Prostate gland (tissue), 2 donors: ENCODE measurements around the gene TADA1. TPM values are rescaled to one million over a fixed set of nuclear protein-coding genes. Genes with fewer than 3 reads are reported as not detected.

ENCODE experiments used
- DNase-seq: peaks from one replicate; pipeline ENCODE4 v3.0.0-alpha.2; 2019; ENCODE audit warnings: low spot score
- H3K27ac ChIP-seq, 2 donors: fragments of 200-600 bp; sonication (generic); 2 replicates each; pipeline ENCODE4 v1.5.1; 2017 to 2019
- H3K27me3 ChIP-seq: fragments of 200-600 bp; sonication (generic); replicated peaks from 2 replicates; pipeline ENCODE4 v1.5.1; 2019; ENCODE audit not compliant: insufficient read depth
- H3K36me3 ChIP-seq, 2 donors: fragments of 200-600 bp; sonication (generic); 1 replicate in 1 of 2; 2 replicates in 1 of 2; pipeline versions ENCODE4 v1.5.1 to v1.8.1; 2017 to 2019
- H3K4me1 ChIP-seq: fragments of 200-600 bp; sonication (generic); replicated peaks from 2 replicates; pipeline ENCODE4 v1.5.1; 2019
- H3K4me3 ChIP-seq, 2 donors: fragments of 200-600 bp; sonication (generic); 2 replicates each; pipeline ENCODE4 v1.5.1; 2017 to 2019
- H3K9me3 ChIP-seq: fragments of 200-600 bp; sonication (generic); 2 replicates; pipeline ENCODE4 v1.5.1; 2017
- POLR2A ChIP-seq: fragments of 450-650 bp; IDR thresholded peaks from one replicate; pipeline ENCODE4 v1.6.1; 2016; ENCODE audit warnings: antibody characterized with exemption, mild to moderate bottlenecking
- POLR2AphosphoS5 ChIP-seq: sonication (generic); formaldehyde crosslinking; IDR thresholded peaks from one replicate; pipeline ENCODE4 v1.6.1; 2017; ENCODE audit warnings: antibody characterized with exemption
- WGBS: methylation state at CpG from one replicate; pipeline ENCODE4 v1.1.5; 2018; 5-methylcytosine and 5-hydroxymethylcytosine counted together
- intact Hi-C: fragments of 100-400 bp; cut with DNase I; formaldehyde crosslinking; loops from one replicate; pipeline ENCODE4 v1.14.2; 2022
- total RNA-seq, 2 donors: library from RNA; depleted of rRNA; stranded (reverse); fragments of >200 nt; gene quantifications; one replicate each; pipeline ENCODE4 v1.1.0, GENCODE V29; 2016
- TF ChIP-seq, protein P1 (sequence below), 4 experiments: fragments of 200-600 bp in 2 of 4; fragments of 450-650 bp in 2 of 4; sonication (generic) in 2 of 4; IDR thresholded peaks; 1 replicate in 3 of 4; 2 replicates in 1 of 4; pipeline ENCODE4 v1.5.1; 2016 to 2019; ENCODE audit warnings: antibody characterized with exemption in 4 of 4, mild to moderate bottlenecking in 2 of 4, moderate library complexity in 2 of 4

Gene TADA1
- total RNA-seq, 2 donors from 2014 or later: 14.2 to 19.5 TPM

DNA sequence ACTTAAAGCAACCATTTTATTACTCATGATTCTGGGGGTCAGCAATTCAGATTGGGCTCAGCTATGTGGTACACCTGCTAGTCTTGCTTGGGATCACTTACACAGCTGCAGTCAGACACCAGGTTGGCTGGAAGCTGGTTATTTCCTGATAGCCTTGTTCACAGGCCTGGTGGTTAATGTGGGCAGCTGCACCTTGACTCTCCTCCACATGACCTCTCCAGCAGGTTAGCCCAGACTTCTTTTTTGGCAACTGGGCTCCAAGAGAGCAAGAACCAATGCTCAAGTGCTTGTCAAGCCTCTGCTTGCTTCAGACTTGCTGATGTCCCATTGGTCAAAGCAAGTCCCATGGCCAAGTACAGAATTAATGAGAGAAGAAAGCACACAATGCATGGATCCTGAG is 48.6 kb downstream of the TADA1 start:
- no peak overlapping the region for H3K4me3 ChIP-seq
- H3K9me3 ChIP-seq: no peaks in the 10 kb centered on the region
- DNase-seq: no peak
- H3K4me1 ChIP-seq: no peaks in the 10 kb centered on the region
- H3K27me3 ChIP-seq: no peaks in the 10 kb centered on the region
- H3K27ac ChIP-seq: no peak overlapping the region
- H3K36me3 ChIP-seq: no peaks in the 10 kb centered on the region
- TF ChIP-seq, protein P1, sequence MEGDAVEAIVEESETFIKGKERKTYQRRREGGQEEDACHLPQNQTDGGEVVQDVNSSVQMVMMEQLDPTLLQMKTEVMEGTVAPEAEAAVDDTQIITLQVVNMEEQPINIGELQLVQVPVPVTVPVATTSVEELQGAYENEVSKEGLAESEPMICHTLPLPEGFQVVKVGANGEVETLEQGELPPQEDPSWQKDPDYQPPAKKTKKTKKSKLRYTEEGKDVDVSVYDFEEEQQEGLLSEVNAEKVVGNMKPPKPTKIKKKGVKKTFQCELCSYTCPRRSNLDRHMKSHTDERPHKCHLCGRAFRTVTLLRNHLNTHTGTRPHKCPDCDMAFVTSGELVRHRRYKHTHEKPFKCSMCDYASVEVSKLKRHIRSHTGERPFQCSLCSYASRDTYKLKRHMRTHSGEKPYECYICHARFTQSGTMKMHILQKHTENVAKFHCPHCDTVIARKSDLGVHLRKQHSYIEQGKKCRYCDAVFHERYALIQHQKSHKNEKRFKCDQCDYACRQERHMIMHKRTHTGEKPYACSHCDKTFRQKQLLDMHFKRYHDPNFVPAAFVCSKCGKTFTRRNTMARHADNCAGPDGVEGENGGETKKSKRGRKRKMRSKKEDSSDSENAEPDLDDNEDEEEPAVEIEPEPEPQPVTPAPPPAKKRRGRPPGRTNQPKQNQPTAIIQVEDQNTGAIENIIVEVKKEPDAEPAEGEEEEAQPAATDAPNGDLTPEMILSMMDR (IDR thresholded peaks at IDR 0.05): no peak
- no peak for TF ChIP-seq POLR2A
- no peak for TF ChIP-seq POLR2AphosphoS5
- intact Hi-C loops: no loop called here

DNA sequence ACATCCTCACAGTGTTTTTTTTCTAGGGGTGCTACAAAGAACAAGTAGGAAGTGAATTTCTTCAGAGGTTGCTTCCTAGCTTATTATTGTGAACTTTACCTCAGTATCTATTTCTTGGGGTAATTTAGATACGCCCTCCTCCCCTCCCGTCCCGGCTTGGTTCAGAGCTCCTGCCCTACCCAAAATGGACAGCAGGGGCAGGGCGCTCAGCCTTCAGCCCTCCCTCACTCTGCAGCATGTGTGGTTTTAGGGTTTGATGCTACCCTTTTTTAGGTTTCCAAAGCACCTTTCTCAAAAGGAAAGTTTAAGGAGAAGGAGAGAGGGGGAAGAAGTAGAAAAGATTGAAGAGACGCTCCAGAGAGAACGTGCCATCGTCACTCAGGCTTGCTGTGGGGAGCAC is 53.7 kb downstream of the TADA1 start:
- no peaks in the 10 kb centered on the region for H3K4me1 ChIP-seq
- no peak overlapping the region for H3K4me3 ChIP-seq
- TF ChIP-seq POLR2AphosphoS5 (no peak), POLR2A (no peak)
- TF ChIP-seq, protein P1 (IDR thresholded peaks at IDR 0.05): no peak
- intact Hi-C loops: no loop called here
- 64% methylated on average over 7 of the region's 7 CpGs for WGBS
- no peaks in the 10 kb centered on the region for H3K36me3 ChIP-seq
- no peak for DNase-seq
- H3K9me3 ChIP-seq: no peaks in the 10 kb centered on the region
- no peaks in the 10 kb centered on the region for H3K27me3 ChIP-seq
- H3K27ac ChIP-seq: no peak overlapping the region

DNA sequence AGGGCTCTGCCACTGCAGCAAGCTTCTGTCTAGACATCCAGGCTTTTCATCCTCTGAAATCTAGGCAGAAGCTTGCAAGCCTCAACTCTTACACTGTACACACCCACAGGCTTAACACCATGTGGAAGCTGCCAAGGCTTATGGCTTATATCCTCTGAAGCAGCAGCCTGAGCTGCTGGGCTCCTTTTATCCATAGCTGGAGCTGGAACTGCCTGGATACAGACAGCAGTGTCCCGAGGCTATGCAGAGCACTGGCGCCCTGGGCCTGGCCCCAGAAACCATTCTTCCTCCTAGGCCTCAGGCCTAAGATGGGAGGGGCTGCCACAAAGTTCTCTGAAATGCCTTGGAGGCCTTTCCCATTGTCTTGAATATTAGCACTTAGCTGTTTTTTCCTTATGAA is 56.1 kb downstream of the TADA1 start:
- WGBS: 50% methylated on average over 2 of the region's 2 CpGs
- intact Hi-C loops: no loop called here
- Histone ChIP-seq H3K4me1 (no peaks in the 10 kb centered on the region), H3K27me3 (no peaks in the 10 kb centered on the region), H3K9me3 (no peaks in the 10 kb centered on the region), H3K4me3 (no peak overlapping the region), H3K36me3 (no peaks in the 10 kb centered on the region), H3K27ac (no peak overlapping the region)
- no peak for DNase-seq
- TF ChIP-seq POLR2A (no peak), POLR2AphosphoS5 (no peak)
- TF ChIP-seq, protein P1 (IDR thresholded peaks at IDR 0.05): no peak

DNA sequence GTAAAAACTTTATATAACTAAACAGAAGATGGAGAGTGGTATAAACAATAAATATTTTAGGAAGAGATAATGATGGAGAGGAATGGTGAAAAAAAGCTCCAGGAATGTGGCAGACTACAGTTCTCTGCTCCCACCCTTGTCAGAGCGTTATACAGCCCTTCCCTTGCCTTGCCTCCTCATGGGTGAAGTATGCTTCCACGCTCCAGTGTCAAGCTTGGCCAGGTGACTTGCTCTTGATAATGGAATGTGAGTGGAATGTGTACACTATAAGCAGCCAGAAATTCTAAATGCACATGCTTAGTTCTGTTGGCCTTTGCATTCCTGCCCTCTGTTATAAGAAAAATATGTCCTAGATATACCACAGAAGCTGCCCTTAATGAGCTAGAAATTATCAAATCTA is 61.5 kb downstream of the TADA1 start:
- Histone ChIP-seq H3K36me3 (no peaks in the 10 kb centered on the region), H3K4me1 (no peaks in the 10 kb centered on the region), H3K27ac (no peak overlapping the region), H3K4me3 (no peak overlapping the region), H3K27me3 (no peaks in the 10 kb centered on the region), H3K9me3 (no peaks in the 10 kb centered on the region)
- no peak for TF ChIP-seq POLR2AphosphoS5
- TF ChIP-seq POLR2A: no peak
- TF ChIP-seq, protein P1 (IDR thresholded peaks at IDR 0.05): no peak
- intact Hi-C loops: no loop called here
- no peak for DNase-seq
- 34% methylated on average over 2 of the region's 2 CpGs for WGBS

DNA sequence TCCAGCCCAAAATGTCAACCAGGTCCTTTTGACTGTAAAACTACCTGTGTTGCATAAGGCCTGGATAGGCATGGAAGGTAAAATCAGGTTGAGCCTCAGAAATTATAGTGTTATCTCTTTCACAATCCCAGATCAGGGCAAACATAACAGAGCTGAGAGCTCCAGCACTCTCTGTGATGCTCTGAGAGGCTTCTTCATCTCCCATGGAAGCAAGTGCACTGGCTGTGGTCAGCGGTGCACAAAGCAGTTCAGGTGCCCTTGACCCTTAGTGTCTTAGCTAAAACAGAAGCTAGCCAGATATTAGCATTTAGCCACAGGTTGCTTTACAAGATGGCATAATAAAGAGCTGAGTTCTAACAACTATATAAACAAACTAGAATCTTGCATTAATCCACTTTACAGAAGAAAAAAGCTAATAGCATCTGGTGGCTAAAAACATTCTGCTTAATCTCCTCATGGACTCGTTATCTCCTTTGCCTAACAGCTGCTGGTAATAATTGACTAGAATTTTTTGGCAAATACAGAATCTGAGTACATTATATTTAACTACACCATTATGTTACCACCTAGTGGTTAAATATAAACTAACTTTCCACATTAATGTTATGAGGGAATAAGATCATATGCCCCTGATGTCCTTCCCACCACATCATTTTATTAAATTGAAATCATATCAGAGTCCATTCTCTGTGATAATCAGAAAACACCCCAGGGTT is 62.4 kb downstream of the TADA1 start:
- no peak for DNase-seq
- no peak overlapping the region for H3K27ac ChIP-seq
- 37% methylated on average over 2 of the region's 2 CpGs for WGBS
- H3K27me3 ChIP-seq: no peaks in the 10 kb centered on the region
- H3K4me3 ChIP-seq: no peak overlapping the region
- no peak for TF ChIP-seq POLR2A
- TF ChIP-seq POLR2AphosphoS5: no peak
- TF ChIP-seq, protein P1 (IDR thresholded peaks at IDR 0.05): no peak
- H3K36me3 ChIP-seq: no peaks in the 10 kb centered on the region
- no peaks in the 10 kb centered on the region for H3K4me1 ChIP-seq
- H3K9me3 ChIP-seq: no peaks in the 10 kb centered on the region
- intact Hi-C loops: no loop called here
